GM19328 (cell line): ENCODE measurements around the gene TGFA.

Source experiments
- ATAC-seq: cut with Tn5 transposase; IDR thresholded peaks from one replicate; pipeline ENCODE4 v1.9.1; 2021; ENCODE audit warnings: mild to moderate bottlenecking, moderate library complexity; ENCODE audit not compliant: unreplicated experiment

Gene TGFA

GRCh38 chr2:70499253-70499652, 54.4 kb downstream of the TGFA start:
- ATAC-seq: no peak

GRCh38 chr2:70498528-70498927, 55.1 kb downstream of the TGFA start:
- ATAC-seq: no peak

- ATAC-seq: no peak
These were observed 55.6 kb downstream of the TGFA start for GRCh38 chr2:70498054-70498453.

GRCh38 chr2:70496819-70497218, 56.8 kb downstream of the TGFA start:
- ATAC-seq: no peak

- ATAC-seq: no peak
These were observed 59.2 kb downstream of the TGFA start for GRCh38 chr2:70494293-70494886.

- ATAC-seq: no peak
These were observed 63.2 kb downstream of the TGFA start for GRCh38 chr2:70490381-70490780.

- ATAC-seq: no peak
These were observed 64.5 kb downstream of the TGFA start for GRCh38 chr2:70489165-70489564.

GRCh38 chr2:70484086-70484485, 69.5 kb downstream of the TGFA start:
- no peak for ATAC-seq

- ATAC-seq: no peak
These were observed 71.2 kb downstream of the TGFA start for GRCh38 chr2:70482401-70482800.

GRCh38 chr2:70480468-70480867, 73.2 kb downstream of the TGFA start:
- no peak for ATAC-seq

GRCh38 chr2:70479816-70480215, 73.8 kb downstream of the TGFA start:
- ATAC-seq: no peak

GRCh38 chr2:70477441-70477844, 76.2 kb downstream of the TGFA start:
- ATAC-seq: no peak

GRCh38 chr2:70475266-70475665, 78.4 kb downstream of the TGFA start:
- ATAC-seq: no peak

GRCh38 chr2:70474256-70474848, 79.3 kb downstream of the TGFA start:
- ATAC-seq: no peak

GRCh38 chr2:70473101-70473722, 80.4 kb downstream of the TGFA start:
- no peak for ATAC-seq

- no peak for ATAC-seq
These were observed 81.3 kb downstream of the TGFA start for GRCh38 chr2:70472221-70472890.

GRCh38 chr2:70471129-70471528, 82.5 kb downstream of the TGFA start:
- ATAC-seq: no peak

- ATAC-seq: no peak
These were observed 83.7 kb downstream of the TGFA start for GRCh38 chr2:70469961-70470360.

- no peak for ATAC-seq
These were observed 84.2 kb downstream of the TGFA start for GRCh38 chr2:70469435-70469834.

GRCh38 chr2:70468878-70469277, 84.7 kb downstream of the TGFA start:
- no peak for ATAC-seq

GRCh38 chr2:70467831-70468779, 85.5 kb downstream of the TGFA start:
- no peak for ATAC-seq
